Activated CD8-positive, alpha-beta memory T cell treated with anti-CD3 and anti-CD28 coated beads, Interleukin-2, amount 50 U/mL, for 48 hours (primary cell): ENCODE data around the gene TACR2.

Source experiments
- DNase-seq: peaks from one replicate; pipeline ENCODE4 v3.0.0-alpha.2; 2020

Gene TACR2

GRCh38 chr10:69449841-69450240 is 33.1 kb upstream of the TACR2 start:
- DNase-seq = peak; percentile 61

DNA sequence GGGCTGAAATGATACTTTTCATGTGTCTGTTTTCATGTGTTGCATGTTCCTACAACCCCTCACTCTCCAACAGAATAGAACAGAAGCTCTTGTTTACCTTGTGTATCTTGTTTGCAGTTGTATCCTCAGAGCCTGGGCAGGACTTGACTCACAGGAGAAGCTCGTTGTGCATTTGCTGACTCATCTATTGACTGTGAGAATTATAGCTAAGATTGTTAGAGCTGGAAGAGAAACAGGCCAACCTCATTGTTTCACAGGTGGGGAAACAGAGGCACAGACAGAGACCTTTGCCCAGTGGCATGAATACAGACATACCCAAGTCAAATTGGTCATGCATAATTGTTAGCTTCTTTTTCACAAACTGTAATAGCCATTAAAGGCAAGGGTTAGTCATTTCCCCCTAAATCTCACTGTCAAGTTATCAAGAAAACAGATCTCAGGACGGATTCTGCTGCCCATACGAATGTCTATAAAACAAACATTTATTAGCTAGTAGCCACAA is 30.0 kb upstream of the TACR2 start:
- no peak for DNase-seq

- no peak for DNase-seq
These were observed 29.5 kb upstream of the TACR2 start for GRCh38 chr10:69446229-69446628.

DNA sequence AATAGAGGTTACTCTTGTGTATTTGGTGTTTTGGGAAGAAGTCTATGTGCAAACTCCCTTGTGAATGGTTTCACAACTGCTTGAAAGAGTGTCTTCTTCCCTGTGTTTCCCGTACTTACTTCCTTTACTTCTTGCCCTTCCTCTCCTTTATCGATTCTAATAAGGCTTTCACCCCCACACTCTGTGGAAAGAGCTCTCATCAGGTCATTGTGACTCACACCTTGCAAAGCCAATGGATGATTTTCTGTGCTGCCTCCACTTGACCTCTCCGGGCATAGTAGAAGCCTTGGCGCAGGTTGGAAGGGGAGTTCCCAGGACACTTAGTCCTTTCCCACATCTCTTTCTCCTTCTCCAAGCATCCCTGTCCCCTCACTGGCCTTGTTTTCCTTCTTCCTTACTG is 28.3 kb upstream of the TACR2 start:
- DNase-seq = no peak

- DNase-seq = no peak
These were observed 26.6 kb upstream of the TACR2 start for GRCh38 chr10:69443354-69443753.

DNA sequence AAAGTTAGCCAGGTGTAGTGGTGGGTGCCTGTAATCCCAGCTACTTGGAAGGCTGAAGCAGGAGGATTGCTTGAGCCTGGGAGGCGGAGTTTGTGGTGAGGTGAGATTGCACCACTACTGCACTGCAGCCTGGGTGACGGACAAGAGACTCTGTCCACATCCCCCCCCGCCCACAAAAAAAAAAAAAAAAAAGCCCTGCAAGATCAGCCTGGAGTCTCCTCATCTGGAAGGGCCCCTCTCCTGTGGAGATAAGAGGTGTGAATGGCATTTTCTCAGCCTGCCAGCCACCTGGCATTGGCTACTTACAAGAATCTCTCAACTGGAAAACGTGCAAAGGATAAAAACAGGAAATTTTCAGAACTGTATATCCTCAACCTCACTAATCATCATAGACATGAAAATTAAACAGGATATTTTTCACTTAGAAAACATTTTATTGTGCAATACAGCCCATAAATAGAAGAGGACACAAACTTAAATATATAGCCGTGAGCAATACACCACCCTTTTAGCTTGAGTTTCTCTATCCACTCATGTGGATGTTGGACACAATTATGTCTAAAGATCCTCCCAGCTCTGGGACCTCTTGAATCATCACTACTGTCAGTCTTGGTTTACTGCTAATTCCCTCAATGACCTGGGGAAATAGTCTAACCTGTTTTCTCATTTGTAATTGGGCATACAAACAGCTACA is 23.2 kb upstream of the TACR2 start:
- no peak for DNase-seq

DNA sequence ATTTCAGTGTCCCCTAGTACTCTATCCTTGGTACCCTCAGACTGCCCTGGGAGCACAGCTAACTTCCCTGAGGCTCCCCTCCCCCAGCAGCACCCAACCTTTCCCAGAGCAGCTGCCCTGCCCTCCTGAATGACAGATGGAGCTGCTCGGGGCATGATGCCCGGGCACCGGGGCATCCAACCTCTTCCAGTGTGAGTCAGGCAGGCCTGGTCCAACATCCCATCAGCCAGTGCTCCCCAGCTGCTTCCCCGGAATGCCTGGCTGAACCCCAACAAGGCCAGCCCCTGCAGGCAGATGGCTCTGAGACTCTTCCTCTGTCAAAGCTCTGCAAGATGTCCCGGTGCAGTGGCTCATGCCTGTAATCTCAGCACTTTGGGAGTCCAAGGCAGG is 22.6 kb upstream of the TACR2 start:
- DNase-seq = no peak

- DNase-seq = no peak
These were observed 22.0 kb upstream of the TACR2 start for GRCh38 chr10:69438536-69439349.

GRCh38 chr10:69437321-69438259 is 20.9 kb upstream of the TACR2 start:
- DNase-seq = no peak

- no peak for DNase-seq
These were observed 19.3 kb upstream of the TACR2 start for GRCh38 chr10:69435966-69436520.

DNA sequence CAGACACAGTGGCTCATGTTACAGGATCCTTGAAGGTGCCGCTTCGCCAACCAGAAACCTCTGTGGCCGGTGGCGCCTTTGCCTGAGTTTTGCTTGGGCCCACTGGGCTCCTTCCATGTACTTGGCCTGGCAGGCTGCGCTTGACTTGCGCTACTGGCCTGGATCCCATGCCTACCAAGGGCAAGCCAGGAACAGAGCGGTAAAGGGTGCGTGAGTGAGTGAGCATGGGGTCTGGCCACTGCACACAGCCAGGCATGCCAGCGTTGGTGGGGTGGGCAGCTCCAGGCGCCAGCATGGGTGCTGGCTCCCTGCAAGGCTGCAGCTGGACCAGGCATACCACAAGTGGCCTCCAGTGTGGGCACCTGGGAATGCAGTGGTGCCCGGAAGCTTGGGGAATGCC is 18.2 kb upstream of the TACR2 start:
- no peak for DNase-seq

DNA sequence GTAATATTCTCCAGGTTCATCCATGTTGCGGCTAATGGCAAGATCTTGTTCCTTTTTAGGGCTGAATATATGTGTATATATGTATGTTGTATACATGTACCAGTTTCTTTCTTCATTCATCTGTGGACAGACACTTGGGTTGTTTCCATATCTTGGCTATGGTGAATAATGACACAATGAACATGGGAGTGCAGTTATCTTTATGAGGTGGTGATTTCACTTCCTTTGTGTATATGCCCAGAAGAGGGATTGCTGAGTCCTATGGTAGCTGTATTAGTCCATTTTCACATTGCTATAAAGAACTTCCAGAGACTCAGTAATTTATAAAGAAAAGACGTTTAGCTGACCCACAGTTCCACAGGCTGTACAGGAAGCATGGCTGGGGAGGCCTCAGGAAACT is 17.5 kb upstream of the TACR2 start:
- no peak for DNase-seq

DNA sequence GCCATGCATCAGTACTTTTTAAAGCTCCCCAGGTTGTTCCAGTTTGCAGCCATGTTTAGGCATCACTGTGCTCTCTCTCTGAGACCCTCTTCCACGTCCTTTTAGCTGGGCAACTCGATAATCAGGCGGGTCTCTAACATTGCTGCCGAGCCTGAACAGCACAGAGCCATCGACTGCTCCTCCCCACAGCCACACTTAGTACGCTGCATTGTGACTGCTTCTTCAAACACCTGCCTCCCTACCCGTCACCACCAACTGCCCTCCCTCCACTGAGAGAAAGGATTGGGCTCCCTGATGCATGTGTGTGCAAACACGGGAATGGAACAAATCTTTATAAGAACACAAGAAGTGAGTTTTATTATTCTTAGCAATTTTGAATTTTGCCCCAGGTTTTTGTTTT is 11.4 kb upstream of the TACR2 start:
- no peak for DNase-seq

DNA sequence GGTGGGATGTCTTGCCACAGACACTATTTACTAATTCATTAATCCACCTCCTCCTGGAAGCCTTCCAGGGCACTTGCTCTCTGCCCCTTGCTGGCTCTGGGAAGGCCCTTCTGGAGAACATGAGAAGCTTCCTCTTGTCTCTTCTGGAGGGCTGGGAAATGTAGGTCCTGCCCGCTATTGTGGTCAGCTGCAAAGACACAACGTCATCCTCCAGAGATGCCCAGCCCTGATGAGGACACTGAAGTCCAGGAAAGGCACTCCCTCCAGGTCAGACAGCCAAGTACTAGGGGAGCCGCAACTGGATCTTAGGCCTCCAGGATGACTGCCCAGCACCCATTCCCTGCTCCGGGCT is 9.6 kb upstream of the TACR2 start:
- no peak for DNase-seq

DNA sequence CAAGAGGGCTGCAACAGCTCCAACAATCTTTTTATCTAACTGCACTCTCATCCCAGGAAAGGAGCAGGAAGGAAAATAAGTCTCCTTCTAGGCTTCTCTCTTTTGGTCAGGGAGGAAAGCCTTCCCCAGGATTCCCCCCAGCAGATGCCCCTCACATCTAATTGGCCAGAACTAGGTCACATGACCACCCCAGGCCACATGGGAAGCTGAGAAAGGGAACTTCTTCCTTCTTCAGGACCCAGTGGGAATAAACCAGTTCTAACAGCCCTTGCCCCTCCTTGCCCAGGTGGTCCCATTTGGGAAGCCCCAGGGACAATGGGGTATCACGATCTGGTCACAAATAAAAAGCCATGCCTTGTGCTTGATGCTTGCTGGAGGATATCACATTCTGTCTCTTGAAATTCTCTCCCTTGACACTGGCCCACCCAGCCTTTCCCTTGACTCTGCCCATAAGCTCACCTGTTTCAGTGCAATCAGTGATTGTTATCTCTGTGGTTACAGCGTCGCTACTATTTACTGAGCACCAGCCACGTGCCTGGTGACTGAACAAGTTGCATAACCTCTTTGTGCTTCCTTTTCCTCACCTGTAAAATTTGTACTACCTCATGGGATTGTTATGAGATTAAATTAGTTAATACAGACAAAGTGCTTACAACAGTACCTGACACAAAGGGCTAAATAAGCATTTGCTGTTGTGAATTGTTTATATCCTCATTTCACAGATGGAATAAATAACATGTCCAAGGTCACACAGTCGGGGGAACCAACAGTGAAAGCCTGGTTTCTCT is 9.0 kb upstream of the TACR2 start:
- no peak for DNase-seq

- no peak for DNase-seq
These were observed 8.3 kb upstream of the TACR2 start for GRCh38 chr10:69425041-69425440.

- no peak for DNase-seq
These were observed 6.0 kb upstream of the TACR2 start for GRCh38 chr10:69422676-69423075.

GRCh38 chr10:69421611-69422308 is 5.0 kb upstream of the TACR2 start:
- DNase-seq = no peak

GRCh38 chr10:69419744-69420126 is 3.0 kb upstream of the TACR2 start:
- no peak for DNase-seq

DNA sequence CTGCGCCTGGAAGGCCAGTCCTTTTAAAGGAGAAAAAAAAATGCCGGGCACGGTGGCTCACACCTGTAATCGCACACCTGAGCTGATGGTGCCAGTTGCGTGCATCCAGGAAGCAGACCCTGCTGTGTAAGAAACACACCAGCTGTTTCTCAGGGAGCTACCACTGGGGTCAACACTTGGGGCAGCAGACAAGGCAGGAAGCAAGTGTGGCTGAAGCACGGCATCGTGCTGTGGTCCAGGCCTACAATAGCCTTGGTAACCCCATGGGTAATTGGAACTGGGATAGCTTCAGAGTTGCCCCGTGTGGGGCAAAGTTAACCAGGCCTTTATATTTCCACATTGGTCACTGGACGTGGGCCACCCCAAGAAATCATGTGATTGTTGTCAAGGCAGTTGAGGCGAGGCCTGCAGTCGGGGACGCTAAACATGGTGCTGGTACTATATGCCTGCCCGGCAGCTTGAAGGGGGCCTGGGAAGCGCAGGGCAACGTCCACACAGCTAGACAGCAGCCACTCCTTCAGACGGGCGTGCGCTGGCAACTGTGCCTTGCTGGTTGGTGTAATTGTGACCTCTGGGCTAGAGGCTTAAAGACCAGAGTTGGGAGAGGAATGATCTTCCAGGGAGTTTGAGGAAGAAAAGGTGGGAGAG is 2.5 kb upstream of the TACR2 start:
- no peak for DNase-seq
